Inflammatory macrophage treated with lipopolysaccharide for 4 hours (primary cell): ENCODE measurements around the gene RIMS1.

ENCODE experiments used
- DNase-seq: peaks from one replicate; pipeline ENCODE4 v3.0.0-alpha.2; 2020

Gene RIMS1, protein sequence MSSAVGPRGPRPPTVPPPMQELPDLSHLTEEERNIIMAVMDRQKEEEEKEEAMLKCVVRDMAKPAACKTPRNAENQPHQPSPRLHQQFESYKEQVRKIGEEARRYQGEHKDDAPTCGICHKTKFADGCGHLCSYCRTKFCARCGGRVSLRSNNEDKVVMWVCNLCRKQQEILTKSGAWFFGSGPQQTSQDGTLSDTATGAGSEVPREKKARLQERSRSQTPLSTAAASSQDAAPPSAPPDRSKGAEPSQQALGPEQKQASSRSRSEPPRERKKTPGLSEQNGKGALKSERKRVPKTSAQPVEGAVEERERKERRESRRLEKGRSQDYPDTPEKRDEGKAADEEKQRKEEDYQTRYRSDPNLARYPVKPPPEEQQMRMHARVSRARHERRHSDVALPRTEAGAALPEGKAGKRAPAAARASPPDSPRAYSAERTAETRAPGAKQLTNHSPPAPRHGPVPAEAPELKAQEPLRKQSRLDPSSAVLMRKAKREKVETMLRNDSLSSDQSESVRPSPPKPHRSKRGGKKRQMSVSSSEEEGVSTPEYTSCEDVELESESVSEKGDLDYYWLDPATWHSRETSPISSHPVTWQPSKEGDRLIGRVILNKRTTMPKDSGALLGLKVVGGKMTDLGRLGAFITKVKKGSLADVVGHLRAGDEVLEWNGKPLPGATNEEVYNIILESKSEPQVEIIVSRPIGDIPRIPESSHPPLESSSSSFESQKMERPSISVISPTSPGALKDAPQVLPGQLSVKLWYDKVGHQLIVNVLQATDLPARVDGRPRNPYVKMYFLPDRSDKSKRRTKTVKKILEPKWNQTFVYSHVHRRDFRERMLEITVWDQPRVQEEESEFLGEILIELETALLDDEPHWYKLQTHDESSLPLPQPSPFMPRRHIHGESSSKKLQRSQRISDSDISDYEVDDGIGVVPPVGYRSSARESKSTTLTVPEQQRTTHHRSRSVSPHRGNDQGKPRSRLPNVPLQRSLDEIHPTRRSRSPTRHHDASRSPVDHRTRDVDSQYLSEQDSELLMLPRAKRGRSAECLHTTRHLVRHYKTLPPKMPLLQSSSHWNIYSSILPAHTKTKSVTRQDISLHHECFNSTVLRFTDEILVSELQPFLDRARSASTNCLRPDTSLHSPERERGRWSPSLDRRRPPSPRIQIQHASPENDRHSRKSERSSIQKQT (N-terminal part only)

DNA sequence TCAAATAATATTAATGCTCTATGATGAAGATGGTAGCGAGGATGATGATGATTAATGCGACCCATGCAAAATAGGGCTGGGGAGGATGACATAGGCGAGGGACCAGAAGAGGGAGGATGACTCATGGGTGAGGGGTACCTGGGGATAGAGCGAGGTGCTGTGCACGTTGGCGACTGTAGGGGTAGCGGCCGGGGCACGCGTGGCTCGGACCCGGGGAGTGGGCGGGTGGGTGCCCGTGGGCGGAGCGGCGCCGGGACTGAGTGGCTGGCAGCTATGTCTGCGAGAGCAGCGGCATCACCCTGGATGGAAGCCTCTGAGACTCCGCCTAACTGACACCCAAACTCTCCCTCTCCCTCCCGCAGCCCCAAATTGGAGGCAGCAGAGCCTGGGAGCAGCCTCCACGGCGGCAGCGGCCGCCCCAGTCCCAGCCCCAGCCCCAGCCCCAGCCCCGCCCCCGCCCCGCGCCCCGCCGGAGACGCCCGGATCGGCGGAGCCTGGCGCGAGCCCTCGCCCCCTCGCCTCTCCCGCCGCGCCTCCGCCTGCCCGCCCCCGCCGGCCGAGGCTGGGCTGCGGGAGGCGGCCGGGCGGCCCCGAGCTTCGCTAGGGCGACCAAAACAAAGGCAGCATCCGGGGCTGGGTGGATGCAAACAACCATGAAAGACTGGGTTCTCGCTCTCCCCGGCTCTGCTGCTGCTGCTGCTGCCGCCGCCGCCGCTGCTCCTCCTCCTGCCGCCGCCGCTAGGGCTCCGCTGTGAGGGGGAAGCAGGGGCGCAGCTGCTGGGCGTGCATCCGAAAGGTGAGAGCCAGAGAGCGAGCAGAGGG is at the start of gene RIMS1:
TSS of gene RIMS1 (plus strand) at position 367 of the 822 bp plus-strand sequence. CDS start 474 bp downstream, outside the sequence.
- DNase-seq: no peak

GRCh38 chr6:71851214-71851613 is 35.1 kb upstream of the RIMS1 start:
- DNase-seq: no peak

- no peak for DNase-seq
These were observed 33.4 kb upstream of the RIMS1 start for GRCh38 chr6:71852948-71853347.

DNA sequence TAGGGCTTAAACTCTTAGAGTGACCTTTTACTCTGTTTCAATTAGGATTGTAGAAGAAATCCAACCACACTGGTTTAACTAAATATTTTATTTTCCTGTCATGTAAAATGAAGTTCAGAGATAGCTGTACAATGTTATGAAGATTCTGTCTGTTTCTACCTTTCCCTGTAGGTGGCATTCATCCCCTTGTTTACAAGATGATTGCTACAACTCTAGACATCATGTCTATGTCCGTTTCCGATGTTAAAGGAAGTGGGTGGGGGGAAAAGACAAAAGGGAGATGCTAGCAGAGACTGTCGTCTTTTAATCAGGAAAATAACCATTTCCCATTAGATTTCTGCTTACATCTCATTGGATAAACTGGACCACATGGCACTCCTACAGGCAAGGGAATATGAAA is 30.9 kb upstream of the RIMS1 start:
- DNase-seq: no peak

GRCh38 chr6:71879016-71879415 is 7.3 kb upstream of the RIMS1 start:
- DNase-seq: no peak

- no peak for DNase-seq
These were observed 825 bp downstream of the RIMS1 start for GRCh38 chr6:71887006-71887743.

- no peak for DNase-seq
These were observed 1.4 kb downstream of the RIMS1 start for GRCh38 chr6:71887744-71888230.

- DNase-seq: no peak
These were observed 2.5 kb downstream of the RIMS1 start for GRCh38 chr6:71888756-71889340.

- DNase-seq: no peak
These were observed 3.0 kb downstream of the RIMS1 start for GRCh38 chr6:71889366-71889765.

GRCh38 chr6:71892641-71893040 is 6.3 kb downstream of the RIMS1 start:
- no peak for DNase-seq

DNA sequence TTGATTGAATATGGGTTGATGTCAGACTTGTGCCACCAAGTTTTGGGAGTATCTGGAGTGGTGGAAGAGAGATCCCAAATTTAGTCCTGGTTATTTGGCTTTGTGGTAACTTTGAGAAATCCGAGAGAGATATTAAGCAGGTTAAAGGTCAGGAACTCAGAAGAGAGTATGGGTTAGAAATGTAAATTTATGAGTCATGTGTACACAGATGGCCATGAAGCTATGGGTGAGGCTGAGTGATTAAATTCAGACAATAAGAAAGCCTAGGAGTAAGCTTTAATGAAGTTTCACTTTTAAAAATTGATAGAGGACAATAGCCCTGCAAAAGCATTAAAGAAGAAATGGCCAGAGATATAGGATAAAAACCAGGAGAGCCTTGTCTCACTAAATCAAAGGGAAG is 14.3 kb downstream of the RIMS1 start:
- no peak for DNase-seq

DNA sequence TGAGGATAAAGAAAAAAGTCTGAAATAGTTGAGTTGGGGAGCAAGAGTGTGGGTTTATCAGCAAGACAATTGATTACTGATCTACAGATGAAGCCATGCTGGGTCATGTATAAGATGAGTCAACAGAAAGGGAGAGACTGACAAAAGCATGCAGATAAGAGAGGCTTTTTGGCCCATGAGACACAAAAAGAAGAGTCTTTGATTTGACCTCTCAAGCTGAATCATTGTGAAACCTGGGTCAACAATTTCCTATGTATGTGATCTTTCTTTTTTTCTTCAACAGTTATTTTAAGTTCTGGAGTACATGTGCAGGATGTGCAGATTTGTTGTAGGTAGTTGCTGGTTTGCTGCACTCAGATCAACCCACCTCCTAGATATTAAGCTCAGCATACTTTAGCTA is 15.9 kb downstream of the RIMS1 start:
- no peak for DNase-seq

DNA sequence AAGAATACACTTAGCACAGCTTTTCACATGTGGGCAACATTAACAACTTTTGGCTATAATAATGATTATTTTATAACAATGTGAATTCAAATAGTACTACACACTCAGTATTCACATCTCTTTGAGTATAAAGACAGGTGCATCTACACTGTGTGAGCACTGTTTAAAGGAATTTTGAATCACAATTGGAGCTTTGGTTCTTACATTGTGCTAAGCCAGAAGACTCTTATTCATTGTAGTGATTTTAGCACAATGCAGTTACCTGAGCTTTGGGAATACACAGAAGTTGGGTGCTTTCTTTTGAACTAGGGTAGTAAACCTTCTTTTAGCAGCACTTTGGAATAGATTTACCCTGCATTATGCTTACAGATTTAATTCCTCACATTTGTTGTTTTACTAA is 20.5 kb downstream of the RIMS1 start:
- DNase-seq: no peak

GRCh38 chr6:71908162-71908765 is 21.9 kb downstream of the RIMS1 start:
- no peak for DNase-seq

DNA sequence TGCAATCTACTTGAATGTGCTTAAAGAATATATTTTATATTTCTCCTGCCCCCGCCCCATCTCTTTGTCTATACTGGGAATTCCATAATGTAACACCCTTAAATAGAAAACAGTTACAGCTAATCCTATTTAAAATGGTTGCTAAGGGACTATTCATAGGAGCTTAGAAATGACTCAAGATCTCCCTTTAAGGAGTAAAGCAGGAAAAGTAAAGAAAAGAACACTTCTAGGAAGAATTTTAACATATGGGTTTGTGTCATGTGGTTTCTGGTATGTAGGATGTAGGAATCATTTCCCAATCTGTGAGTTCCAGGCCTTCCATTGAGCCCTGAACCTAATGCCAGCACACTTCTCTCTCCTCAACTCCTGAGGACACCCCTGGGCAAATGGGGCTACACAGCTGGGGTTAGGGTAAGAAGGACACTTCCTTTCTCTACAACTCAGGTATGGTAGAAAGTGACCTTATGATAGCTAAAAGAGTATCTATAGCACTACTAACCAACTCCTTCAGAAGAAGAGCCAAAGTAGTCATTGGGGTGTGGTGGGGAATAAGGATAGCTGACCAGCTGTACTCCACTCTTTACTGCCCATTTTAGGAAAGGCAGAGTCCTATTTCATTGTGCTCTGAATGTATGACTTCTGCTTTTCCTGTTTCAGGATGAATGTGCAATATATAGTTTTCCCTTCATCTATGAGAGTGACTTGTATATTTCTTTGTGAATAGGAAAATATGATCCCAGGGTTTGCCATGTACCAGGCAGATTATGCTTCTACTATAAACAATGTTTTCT is 27.3 kb downstream of the RIMS1 start:
- DNase-seq: no peak

- no peak for DNase-seq
These were observed 42.7 kb downstream of the RIMS1 start for GRCh38 chr6:71929047-71929446.

DNA sequence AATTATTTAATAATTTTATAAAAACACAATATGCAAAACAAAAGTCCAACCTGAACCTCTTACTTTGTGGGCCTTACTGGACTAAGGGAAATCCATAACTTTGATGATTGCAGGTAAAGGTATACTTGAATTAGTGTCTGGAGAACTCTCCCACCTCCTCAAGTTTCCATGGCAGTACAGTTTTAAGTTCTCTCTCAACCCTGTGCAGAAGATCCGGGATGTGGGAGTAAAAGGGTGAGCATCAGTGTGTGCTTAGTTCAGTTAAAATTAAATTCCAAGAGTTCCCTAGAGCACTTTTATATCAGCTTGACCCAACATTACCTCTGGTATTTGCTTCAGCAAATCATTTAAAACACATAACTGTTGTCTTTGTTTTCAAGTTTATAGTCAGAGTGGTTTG is 47.5 kb downstream of the RIMS1 start:
- no peak for DNase-seq

- DNase-seq: no peak
These were observed 79.1 kb downstream of the RIMS1 start for GRCh38 chr6:71965404-71965803.

DNA sequence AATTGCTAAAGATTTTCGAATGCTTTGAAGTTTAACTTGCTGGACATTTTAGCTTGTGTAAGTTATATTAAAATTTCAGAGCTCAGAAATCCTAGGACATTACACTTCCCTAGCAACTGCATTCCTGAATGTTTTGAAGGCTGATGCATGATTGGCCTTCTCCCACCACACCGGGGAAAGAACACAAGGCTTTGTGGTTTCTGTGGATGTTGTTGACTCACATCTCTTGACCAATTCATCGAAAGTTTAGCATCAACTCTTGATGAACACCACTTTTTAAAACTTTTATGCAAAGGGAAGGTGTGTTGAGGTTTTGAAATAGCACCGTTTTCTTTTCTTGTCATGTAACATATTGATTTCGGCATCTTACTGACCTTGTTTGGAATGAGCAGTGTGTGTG is 81.1 kb downstream of the RIMS1 start:
- DNase-seq: no peak

- no peak for DNase-seq
These were observed 91.5 kb downstream of the RIMS1 start for GRCh38 chr6:71977884-71978283.
